Colon (tissue), 2 donors: ENCODE data around the gene CD300C.
"Not testable (repeated sequence)": the region's sequence is repeated elsewhere in the genome, so short reads cannot be mapped to it uniquely, and the experiment has no call there.

Experiments
- FAIRE-seq: peaks from 2 replicates; lab custom pipeline; 2012; peaks lifted over from hg19 to GRCh38; lab: Jason Lieb, UNC
- donor health status: control.
- donor health status: control.

CD300C gene

DNA sequence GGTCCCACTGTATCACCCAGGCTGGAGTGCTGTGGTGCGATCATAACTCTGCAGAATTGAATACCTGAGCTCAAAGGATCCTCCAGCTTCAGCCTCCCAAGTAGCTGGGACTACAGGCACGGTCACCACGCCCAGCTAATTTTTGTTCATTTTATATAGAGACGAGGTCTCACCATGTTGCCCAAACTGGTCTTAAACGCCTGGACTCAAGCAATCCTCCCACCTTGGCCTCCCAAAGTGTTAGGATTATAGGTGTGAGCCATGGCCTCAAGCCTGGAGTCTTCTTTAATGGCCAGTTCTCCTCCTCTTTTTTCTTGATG lies 15.1 kb downstream of the CD300C start:
- FAIRE-seq, result no peak

DNA sequence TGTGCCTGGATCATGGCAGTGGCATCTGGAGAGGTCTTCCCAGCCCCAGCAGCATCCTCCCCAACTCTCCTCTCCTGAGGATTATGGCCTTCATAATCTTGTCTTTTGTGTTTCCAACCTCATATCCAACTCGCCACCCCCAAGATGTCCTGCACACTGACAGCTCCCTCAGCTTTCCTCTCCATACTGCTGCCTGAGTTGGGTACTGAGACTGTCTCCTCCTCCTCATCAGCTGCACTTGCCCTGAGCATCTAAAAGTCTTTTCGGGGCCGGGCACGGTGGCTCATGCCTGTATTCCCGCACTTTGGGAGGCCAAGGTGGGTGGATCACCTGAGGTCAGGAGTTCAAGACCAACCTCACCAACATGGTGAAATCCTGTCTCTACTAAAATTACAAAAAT lies 16.7 kb downstream of the CD300C start:
- FAIRE-seq, result no peak

DNA sequence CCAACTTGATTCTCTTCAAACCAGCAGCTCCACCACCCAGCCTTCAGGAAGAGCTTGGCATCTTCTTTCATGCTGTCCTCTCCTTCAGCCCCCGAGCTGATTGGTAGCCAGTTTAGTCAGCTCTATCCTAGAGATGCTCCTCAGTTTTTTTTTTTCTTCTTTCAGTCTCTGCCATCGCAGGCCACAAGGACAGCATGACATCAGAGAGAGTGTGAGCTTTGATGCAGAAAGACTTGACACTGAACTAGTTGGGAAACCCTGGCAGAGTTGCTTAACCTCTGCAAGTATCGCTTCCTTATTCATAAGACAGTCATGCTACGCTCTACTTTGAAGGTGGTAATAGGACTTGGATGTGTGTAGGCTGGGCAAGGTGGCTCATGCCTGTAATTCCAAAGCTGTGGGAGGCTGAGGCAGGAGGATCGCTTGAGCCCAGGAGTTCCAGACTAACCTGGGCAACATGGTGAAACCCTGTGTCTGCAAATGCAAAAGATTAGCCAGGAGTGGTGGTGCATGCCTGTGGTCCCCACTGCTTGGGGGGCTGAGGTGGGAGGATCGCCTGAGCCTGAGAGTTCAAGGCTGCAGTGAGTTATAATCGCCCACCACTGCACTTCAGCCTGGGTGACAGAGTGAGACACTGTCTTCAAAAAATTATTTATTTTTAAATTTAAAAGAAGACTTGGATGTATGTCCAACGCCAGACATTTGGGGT lies 17.3 kb downstream of the CD300C start:
- no peak for FAIRE-seq

DNA sequence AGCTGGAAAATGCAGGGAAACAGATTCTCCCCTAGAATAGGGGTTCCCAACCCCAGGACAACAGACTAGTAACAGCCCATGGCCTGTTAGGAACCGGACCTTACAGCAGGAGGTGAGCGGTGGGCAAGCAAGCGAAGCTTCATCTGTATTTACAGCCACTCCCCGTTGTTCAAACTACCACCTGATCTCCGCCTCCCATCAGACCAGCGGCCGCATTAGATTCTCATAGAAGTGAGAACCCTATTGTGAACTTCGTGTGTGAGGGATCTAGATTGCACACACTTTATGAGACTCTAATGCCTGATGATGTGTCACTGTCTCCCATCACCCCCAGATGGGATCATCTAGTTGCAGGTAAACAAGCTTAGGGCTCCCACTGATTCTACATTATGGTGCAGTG lies 18.2 kb downstream of the CD300C start:
- FAIRE-seq, result no peak

DNA sequence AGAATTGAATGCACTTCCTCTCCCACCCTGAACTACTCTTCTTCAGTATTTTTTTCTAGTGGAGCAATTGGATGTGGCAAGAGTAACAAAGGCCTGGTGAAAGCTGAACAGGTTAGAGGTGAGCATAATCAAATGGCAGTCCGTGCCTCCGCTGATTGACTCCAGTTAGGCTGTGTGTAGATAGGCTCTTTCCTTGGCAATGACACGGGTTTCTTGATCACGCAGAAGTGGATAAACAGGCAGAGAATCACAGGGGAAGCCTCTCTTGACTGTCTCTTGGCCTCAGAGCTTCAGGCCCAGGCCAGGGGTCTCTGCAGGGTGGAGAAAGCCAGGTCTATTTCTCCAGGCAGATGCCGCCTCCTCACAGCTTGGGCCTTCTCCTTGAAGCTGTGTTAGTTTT lies 18.8 kb downstream of the CD300C start:
- no peak for FAIRE-seq

DNA sequence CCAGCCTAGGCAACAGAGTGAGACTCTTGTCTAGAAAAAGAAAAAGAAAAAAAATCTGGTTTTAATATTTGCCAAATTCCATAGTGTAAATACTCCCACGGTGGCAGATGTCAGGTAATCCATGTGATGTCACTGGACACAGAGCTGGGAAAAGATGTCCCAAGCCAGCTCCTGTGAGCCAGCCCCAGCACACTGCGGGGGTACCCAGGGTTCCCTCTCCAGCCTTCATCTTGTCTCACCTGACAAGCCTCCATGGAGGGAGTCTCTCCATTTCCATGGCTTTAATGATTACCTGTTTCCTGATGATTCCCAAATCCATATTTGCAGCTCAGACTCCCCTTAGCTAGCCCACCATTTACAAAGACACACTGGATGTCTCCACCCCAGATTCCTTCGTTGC lies 19.2 kb downstream of the CD300C start:
- no peak for FAIRE-seq

DNA sequence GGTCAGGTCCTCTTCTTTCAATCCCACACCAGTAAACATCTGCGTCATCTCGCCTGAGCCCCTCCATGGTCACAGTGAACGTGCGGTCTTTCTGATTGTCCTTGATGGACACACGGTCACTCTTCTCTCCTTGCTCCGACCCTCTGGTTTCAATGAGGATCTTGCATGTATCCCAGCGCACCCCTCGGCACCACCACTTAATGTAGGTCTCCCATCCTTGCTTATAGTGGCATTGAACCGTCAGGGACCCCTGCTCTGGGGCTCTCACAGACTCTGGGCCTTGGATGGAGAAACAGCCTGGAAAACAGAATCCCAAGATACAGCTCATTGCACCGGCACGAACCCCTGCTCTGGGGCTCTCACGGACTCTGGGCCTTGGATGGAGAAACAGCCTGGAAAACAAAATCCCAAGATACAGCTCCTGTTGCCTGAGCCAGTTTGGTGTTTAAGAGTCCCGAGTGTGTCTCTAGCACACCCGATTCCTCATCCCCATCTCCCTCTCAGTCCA lies 20.1 kb downstream of the CD300C start:
- FAIRE-seq, result no peak

DNA sequence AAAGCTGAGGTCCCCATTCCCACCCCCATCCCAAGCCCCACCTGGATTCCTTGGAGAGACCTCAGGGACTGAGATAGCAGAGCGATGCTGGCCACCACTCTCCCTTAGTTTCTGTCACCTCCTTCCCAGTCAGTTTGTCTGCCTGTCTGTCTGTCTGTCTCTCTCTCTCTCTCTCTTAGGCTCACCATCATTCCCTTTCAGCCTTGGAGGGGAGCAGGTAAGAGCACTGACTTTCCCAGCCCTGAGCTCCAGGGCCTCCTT lies 20.5 kb downstream of the CD300C start:
- no peak for FAIRE-seq

DNA sequence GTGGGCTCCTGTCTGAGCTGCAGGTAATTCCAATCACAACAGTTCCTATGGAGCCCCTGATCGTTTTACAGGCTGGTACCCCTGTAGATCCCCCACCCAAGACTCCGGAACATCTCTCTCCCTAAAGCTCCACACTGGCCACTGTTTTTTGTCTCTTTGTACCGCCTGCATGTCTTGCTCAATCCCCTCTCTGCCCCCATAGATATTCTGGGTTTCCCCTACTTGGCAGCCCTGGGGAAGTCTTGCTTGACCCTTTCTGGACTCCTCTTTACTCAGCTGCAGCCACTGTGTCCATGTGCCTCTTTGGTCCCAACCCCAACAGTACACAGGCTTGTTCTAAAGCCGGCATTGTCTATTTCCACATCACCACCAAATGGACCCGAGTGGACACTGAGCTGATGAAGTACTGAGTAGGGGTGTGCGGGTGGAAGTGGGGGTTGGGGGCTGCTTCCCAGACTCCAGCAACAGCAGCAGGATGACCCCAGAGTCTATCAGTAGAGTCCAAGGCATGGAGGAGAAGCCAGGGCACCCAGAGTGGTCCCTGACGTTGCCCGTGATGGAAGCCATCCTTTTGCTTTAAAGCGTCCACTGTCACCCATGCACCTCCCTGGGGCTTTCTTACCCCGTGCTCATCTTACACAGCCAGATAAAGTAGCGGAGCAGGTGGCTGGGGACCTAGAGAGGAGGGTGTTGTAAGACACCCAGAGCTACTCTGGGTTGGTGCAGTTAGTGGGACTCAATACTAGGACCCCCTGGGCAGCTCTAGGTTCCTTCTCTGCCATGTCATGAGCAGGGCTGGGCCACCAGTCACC lies 21.1 kb downstream of the CD300C start:
- FAIRE-seq, result no peak

DNA sequence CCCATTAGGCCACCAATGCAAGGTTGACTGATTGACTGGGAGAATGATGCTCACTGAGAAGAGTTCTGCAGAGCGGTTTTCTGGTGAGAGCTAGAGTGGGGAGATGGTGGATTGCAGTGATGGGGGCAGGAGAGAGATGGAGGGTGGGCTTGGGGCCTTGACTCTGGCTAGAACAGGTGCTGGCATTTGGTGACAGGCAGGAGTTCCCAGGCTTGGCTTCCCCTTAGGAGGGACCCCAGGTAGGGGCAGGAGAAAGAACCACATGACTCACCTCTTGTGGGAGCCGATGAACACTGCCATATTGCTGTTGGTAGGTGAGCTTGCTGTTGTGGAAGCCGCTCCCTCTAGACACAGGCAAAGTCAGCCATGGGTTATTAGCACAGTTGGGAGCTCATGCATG lies 22.6 kb downstream of the CD300C start:
- no peak for FAIRE-seq

DNA sequence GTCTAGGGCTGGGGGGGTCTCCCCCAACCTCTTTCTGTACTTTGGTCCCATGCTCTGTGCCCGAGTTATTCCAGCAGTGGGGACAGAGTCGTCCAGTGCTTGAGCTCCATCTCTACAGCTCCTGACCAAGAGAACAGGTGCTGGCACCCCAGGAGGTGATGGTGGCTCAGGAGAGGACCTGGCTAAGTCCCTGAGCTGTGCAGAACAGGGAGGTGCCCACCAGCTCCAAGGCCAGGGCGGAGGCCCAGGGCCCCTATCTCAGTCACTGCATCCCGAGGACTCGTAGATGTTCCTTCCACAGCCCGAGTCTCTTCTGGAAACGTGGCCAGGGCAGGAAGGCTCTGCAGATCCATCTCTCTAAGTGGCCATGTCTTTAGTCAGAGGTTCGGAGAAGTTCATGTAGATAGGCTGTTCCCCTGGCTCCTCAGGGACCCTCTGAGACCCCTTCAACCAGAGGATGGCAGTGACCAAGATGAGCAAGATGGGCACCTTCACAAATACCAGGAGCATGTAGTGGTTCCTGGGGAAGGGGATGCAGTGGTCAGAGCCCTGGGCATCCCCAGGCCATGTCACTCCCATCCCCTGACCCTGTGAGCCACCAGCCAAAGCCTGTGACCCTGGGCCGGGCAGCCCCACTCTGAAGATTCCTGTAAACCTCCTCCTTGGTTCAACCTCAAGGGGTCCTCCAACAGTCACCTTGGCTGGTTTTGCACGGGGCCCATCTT lies 23.4 kb downstream of the CD300C start:
- FAIRE-seq, result no peak

DNA sequence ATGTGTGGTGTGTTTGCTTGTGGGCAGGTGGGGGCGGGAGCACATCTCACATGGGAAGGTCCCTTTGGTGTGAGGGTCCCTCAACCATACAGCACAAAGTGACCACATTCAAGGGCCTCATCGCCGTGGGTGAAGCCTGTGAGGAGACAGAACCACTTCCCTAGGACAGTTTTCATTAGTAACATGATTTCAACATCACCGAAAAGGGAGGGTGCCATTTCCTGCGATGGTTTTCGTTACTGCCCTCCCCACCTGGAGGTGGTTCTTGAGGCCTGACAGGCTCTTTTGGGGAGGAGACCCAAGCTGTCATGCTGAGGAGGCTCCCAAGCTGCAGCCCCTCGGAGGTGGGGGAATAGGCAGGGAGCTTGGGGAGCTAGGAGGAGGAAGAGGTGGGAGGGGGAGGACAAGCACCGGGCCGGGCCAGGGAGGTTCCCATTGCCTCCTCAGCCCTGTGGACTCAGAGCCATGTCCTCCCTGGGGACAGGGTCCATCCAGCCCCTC lies 24.2 kb downstream of the CD300C start:
- FAIRE-seq, result no peak

DNA sequence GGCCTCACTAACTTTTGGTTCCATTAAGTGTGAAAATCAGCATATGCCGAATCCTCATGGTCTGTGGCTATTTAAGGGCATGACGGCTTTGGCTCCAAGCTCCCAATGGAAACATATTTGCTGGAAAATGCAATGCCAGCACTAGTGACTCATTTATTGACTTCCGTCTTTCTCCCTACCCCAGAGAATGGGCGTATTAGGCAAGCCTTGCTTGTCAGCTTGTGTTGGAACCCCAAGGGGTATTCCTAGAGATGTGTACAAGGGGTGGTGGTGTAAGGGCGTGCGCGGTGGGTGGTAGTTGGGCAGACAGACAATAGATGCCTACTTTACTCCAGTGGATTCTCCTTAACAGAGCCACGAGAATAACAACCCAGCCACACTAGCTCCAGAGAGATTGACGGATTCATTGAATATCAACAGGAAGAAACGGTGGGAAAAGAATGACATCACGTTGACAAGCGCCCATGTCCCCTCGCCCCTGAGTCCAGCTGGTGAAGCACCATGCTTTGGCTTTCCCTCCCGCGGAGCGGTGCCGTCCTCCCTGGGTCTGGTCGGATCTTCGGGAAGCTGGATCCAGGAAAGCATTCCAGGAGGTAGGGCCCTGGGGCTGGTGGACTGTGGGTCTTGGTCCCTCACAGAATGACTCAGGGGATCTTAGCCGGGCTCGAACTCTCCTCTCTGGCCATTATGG lies 25.0 kb downstream of the CD300C start:
- FAIRE-seq, result no peak

DNA sequence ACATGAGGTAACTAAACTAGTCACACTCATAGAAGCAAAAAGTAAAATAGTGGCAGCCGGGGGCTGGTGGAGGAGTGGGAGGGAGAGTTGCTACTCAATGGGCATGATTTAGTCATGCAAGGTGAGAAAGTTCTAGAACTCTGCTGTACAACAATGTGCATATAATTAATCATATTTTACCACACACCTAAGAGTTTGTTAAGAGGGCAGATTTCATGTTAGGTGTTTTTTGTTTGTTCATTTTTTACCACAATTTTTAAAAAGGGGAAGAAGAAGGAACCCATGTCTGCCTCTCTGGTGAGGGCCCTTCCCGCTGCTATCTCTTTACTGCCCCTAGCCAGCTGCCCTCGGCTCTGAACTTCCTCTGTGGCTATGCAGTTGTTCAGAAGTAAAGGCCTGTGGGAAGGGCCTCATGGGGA lies 25.9 kb downstream of the CD300C start:
- FAIRE-seq, result no peak

DNA sequence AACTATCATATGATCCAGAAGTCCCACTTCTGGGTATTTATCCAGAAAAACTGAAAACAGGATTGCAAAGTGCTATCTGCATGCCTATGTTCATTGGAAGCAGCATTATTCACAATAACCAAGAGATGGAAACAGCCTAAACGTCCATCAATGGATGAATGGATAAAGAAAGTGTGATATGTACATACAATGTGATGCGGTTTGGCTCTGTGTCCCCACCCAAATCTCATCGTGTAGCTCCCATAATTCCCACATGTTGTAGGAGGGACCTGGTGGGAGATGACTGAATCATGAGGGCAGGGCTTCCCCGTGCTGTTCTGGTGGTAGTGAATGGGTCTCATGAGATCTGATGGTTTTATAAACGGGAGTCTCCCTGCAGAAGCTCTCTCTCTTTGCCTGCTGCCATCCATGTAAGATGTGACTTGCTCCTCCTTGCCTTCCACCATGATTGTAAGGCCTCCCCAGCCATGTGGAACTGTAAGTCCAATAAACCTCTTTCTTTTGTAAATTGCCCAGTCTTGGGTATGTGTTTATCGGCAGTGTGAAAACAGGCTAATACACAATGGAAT lies 27.4 kb downstream of the CD300C start:
- FAIRE-seq, result not testable (repeated sequence)

DNA sequence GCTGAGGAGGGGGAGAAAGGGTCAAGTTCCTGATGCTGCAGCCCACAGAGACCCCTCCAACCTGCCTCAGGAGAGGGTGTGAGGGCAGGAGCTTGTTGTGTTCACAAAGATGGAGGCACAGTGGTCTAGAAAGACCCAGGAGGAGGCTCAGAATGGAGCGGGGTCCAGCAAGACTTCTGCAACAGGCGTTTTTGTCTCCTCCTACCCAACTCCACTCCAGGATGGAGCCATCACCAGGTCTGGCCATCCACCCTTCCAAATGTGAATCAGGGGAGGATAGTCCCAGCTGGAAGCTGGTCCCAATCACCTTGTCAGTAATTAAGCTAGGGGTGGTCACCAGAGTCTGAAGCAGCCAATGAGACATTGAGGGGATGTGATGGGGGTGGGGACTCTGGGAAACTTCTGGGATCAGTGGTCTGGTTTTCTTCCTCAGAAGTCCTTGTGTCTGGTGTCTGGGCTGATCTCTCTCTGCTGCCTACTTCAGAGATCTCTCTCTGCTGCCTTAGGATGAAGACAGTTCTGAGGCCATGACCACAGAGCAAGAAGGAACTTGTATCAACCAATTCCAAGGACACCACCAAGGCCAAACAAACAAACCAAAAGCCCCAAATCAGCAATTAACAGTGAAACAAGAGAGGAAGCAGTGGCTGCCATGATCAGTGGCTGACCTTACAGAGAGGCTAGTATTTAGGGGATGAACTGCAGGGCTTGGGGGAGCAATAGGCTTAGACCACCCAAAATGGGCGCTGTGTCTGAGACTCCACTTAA lies 29.2 kb downstream of the CD300C start:
- no peak for FAIRE-seq

DNA sequence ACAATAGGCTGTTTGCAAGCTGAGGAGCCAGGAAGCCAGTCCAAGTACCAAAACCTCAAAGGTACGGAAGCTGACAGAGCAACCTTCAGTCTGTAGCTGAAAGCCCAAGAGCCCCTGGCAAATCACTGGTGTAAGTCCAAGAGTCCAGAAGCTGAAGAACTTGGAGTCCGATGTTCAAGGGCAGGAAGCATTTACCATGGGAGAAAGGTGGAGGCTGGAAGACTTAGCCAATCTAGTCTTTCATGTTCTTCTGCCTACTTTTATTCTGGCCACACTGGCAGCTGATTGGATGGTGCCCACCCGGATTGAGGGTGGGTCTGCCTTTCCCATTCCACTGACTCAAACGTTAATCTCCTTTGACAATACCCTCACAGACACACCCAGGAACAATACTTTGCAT lies 30.0 kb downstream of the CD300C start:
- FAIRE-seq, result no peak

DNA sequence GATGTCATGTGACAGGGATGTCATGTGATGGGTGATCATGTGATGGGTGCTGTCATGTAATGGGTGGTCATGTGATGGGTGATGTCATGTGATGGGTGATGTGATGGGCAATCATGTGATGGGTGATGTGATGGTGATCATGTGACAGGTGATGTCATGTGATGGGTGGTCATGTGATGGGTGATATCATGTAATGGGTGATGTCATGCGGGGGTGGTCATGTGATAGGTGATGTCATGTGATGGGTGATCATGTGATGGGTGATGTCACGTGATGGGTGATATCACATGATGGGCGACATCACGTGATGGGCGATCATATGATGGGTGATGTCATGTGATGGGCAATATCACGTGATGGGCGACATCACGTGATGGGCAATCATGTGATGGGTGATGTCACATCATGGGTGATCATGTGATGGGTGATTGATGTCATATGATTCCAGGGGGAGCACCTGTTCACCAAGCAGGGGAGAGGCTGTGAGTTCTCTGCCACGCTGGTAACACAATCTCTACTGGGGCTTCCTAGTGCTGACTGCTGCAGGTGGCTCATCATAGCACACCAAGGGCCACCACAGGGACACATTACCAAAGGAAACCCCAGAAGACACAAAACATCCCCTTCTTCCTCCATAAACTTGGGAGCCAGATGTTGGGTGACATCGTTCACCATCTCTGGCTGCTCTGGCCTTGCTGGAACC lies 31.1 kb downstream of the CD300C start:
- FAIRE-seq, result no peak

DNA sequence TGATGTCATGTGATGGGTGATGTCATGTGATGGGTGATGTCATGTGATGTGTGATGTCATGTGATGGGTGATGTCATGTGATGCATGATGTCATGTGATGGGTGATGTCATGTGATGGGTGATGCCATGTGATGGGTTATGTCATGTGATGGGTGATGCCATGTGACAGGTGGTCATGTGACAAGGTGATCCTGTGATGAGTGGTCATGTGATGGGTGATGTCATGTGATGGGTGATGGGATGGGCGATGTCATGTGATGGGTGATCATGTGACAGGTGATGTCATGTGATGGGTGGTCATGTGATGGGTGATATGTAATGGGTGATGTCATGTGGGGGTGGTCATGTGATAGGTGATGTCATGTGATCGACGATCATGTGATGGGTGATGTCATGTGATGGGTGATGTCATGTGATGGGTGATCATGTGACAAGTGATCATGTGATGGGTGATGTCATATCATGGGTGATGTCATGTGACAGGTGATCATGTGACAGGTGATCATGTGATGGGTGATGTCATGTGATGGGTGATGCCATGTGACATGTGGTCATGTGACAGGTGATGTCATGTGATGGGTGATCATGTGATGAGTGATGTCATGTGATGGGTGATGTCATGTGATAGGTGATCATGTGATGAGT lies 31.8 kb downstream of the CD300C start:
- no peak for FAIRE-seq

DNA sequence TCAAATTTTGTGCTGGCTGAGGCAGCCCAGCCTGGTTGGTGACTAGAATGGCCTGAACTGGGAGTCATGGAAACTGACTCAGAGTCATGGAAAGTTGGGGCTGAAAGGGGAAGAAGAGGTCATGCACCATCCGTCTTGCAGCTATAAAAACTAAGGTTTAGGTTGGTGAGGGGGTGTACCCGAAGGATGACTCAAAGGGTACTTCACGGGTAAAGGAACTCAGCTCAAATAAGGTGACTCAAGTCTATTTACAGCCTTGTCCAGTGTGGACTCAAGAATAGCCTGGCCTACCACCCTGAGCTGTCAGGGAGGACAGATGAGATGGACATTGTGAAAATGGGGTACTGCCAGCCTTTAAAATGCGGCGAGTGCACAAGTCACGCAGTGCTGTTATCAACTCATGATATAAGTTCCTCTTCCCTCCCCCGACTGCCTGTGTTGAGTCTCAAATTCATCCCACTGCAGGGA lies 33.3 kb downstream of the CD300C start:
- no peak for FAIRE-seq
